Endothelial cell of umbilical vein (primary cell): ENCODE results near the gene LRP10. TPM values are rescaled to one million over a fixed set of nuclear protein-coding genes. Genes with fewer than 3 reads are reported as not detected.

Experiments
- BruUV-seq: library from RNA; stranded (reverse); fragments of 400-500 nt; replicated peaks from 2 replicates; lab custom pipeline; 2021; lab: Mats Ljungman, UMichigan
- CTCF ChIA-PET: fragments of 300-600, 350-600 bp; sonication (Branson Sonifier 250); formaldehyde crosslinking; loops from one replicate; lab custom pipeline; 2021; ENCODE audit warnings: antibody characterized with exemption, inconsistent platforms; lab: Charles Lee
- POLR2A ChIA-PET: fragments of 300-600, 350-600 bp; sonication (Branson Sonifier 250); formaldehyde crosslinking; loops from one replicate; lab custom pipeline; 2021; ENCODE audit warnings: antibody characterized with exemption, inconsistent platforms; lab: Charles Lee
- DNase-seq: peaks from one replicate; pipeline ENCODE4 v3.0.0-alpha.2; 2011; ENCODE audit warnings: low read depth, low spot score
- FAIRE-seq: peaks from 2 replicates; lab custom pipeline; 2011; peaks lifted over from hg19 to GRCh38; lab: Jason Lieb, UNC
- H2AFZ ChIP-seq: 2 replicates; pipeline ENCODE4 v1.6.0; 2012; ENCODE audit warnings: low read depth, low read length, control low read depth, inconsistent platforms
- H3K27ac ChIP-seq: 2 replicates; pipeline ENCODE4 v1.5.1; 2011; ENCODE audit warnings: low read depth, mild to moderate bottlenecking, control low read depth, low read length, moderate library complexity; ENCODE audit not compliant: insufficient read depth
- H3K27me3 ChIP-seq, 2 experiments: 2 replicates each; pipeline versions ENCODE4 v1.6.0 to v1.6.1; 2011; ENCODE audit warnings: low read length in 2 of 2, mixed read lengths in 1 of 2; ENCODE audit not compliant: control insufficient read depth in 2 of 2, insufficient read depth in 2 of 2
- H3K36me3 ChIP-seq, 2 experiments: 2 replicates in 1 of 2; 3 replicates in 1 of 2; pipeline ENCODE4 v1.5.1; 2011; ENCODE audit warnings: low read length in 2 of 2, mild to moderate bottlenecking in 1 of 2, moderate library complexity in 1 of 2; ENCODE audit not compliant: control insufficient read depth in 2 of 2, insufficient read depth in 2 of 2; ENCODE audit errors: extremely low read depth in 1 of 2
- H3K4me1 ChIP-seq: 3 replicates; pipeline ENCODE4 v1.5.1; 2011; ENCODE audit warnings: mild to moderate bottlenecking, low read length; ENCODE audit not compliant: control insufficient read depth, insufficient read depth; ENCODE audit errors: extremely low read depth
- H3K4me2 ChIP-seq: 2 replicates; pipeline ENCODE4 v1.6.1; 2011; ENCODE audit warnings: low read length, control low read depth, mixed read lengths; ENCODE audit not compliant: insufficient read depth
- H3K4me3 ChIP-seq, 3 experiments: fragments of 200-600 bp in 1 of 3; sonication (generic), shearing (Covaris generic) in 1 of 3; replicated peaks in 1 of 3; 2 replicates each; pipeline ENCODE4 v1.5.1; 2011 to 2016; ENCODE audit warnings: control low read depth in 3 of 3, low read length in 3 of 3, mild to moderate bottlenecking in 2 of 3, inconsistent platforms in 1 of 3, low read depth in 1 of 3, moderate library complexity in 1 of 3; ENCODE audit not compliant: insufficient read depth in 1 of 3
- H3K79me2 ChIP-seq: 2 replicates; pipeline ENCODE4 v1.6.0; 2012; ENCODE audit warnings: low read length, inconsistent platforms; ENCODE audit not compliant: control insufficient read depth, insufficient read depth
- H3K9ac ChIP-seq: replicated peaks from 2 replicates; pipeline ENCODE3; 2011; ENCODE audit warnings: low read length, control low read depth; ENCODE audit not compliant: insufficient read depth; ENCODE audit errors: extremely low read depth
- H3K9me1 ChIP-seq: replicated peaks from 3 replicates; pipeline ENCODE4 v1.6.0; 2011; ENCODE audit warnings: mild to moderate bottlenecking, low read length; ENCODE audit not compliant: control insufficient read depth, insufficient read depth; ENCODE audit errors: extremely low read depth
- H3K9me3 ChIP-seq: replicated peaks from 2 replicates; pipeline ENCODE4 v1.5.1; 2012; ENCODE audit warnings: low read length, inconsistent platforms; ENCODE audit not compliant: control insufficient read depth, insufficient read depth
- H4K20me1 ChIP-seq: replicated peaks from 2 replicates; pipeline ENCODE3; 2011; ENCODE audit warnings: mild to moderate bottlenecking, low read length; ENCODE audit not compliant: control insufficient read depth, insufficient read depth; ENCODE audit errors: extremely low read depth
- CTCF ChIP-seq, 2 donors: IDR thresholded peaks; 1 replicate in 1 of 2; 2 replicates in 1 of 2; pipeline ENCODE4 v1.5.1; 2011; ENCODE audit warnings: low read length in 2 of 2, mild to moderate bottlenecking in 2 of 2, moderate library complexity in 2 of 2, control low read depth in 1 of 2, inconsistent platforms in 1 of 2, low read depth in 1 of 2; ENCODE audit not compliant: insufficient read depth in 1 of 2; ENCODE audit errors: extremely low read depth in 1 of 2
- EZH2 ChIP-seq: IDR thresholded peaks from 2 replicates; pipeline ENCODE4 v1.6.1; 2012; ENCODE audit warnings: borderline replicate concordance, low read depth, mild to moderate bottlenecking, moderate library complexity, low read length, inconsistent platforms; ENCODE audit not compliant: severe bottlenecking
- JUN ChIP-seq: IDR thresholded peaks from 2 replicates; pipeline ENCODE4 v1.6.1; 2011; ENCODE audit warnings: borderline replicate concordance, low read depth; ENCODE audit not compliant: insufficient read length, insufficient read depth
- MAX ChIP-seq: IDR thresholded peaks from 2 replicates; pipeline ENCODE4 v1.6.1; 2011; ENCODE audit not compliant: insufficient read depth, insufficient read length
- POLR2AphosphoS5 ChIP-seq: IDR thresholded peaks from 2 replicates; pipeline ENCODE4 v1.6.1; 2012; ENCODE audit warnings: low read depth, mild to moderate bottlenecking, control low read depth, low read length, moderate library complexity; ENCODE audit not compliant: insufficient read depth
- dilution Hi-C: fragments of 300-500 bp; cut with MboI; formaldehyde crosslinking; loops from one replicate; pipeline ENCODE4 v1.15.0; 2019; ENCODE audit warnings: low sequenced_read_pairs; ENCODE audit not compliant: extremely low pct_ligation_motif_present
- intact Hi-C: fragments of 100-400 bp; cut with micrococcal nuclease; formaldehyde crosslinking; loops from one replicate; pipeline ENCODE4 v1.10.0; 2022
- polyA plus RNA-seq, 4 experiments: library from polyadenylated mRNA; depleted of rRNA in 3 of 4; stranded (reverse) in 3 of 4; unstranded in 1 of 4; fragments of >200 nt; gene quantifications; 2 replicates each; pipeline versions ENCODE4 v1.2.1 to v1.2.3, GENCODE V29; 2011 to 2012; ENCODE audit warnings: missing spikeins in 1 of 4
- total RNA-seq: library from RNA; stranded (reverse); gene quantifications from 2 replicates; pipeline ENCODE4 v1.2.3, GENCODE V29; 2021

Gene LRP10
- total and polyA plus RNA-seq, 2 donors (not counting 3 experiments of a cell fraction or from before 2014, with no cell fraction given): 123 to 157 TPM

DNA sequence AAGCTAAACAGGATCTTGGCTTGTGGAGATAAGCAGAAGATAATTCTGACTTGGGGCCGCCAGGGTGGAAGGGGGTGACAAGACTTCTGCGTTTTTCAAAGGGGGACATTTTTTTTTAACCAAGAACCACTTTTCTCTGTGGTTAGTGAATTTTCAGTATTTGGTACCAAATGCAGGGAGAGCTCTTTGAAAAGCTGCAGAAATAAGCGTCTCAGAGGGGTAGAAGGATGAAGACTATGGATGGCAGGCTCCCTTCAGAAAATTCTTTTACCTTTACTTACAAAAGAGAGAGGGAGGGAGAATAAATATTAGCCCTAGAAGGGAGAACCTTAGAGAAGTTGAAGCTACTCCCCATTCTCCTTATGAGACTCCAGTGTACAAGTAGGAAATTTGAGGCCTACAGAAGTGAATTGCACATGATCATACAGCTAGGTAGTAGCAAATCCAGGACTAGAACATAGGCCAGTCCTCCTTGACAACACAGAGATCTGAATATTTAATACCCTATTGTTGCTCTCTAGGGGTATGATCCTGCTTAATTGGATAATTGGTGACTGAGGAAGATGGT, 41.0 kb upstream of the LRP10 start:
- TF ChIP-seq JUN: no peak
- no peak for TF ChIP-seq CTCF (IDR thresholded peaks at IDR 0.05; ENCODE audit: extremely low read depth in 1 of 2, insufficient read depth in 1 of 2, low read depth in 1 of 2, low read length in 2 of 2)
- TF ChIP-seq EZH2: no peak
- no peak for TF ChIP-seq POLR2AphosphoS5
- no peak for TF ChIP-seq MAX
- intact Hi-C loops: no loop called here
- H3K79me2 ChIP-seq: peaks cover 22% of the 10 kb centered on the region
- H3K27me3 ChIP-seq: no peaks in the 10 kb centered on the region
- H3K9me3 ChIP-seq: no peaks in the 10 kb centered on the region
- H3K4me1 ChIP-seq: peaks cover 24% of the 10 kb centered on the region
- no peak overlapping the region for H2AFZ ChIP-seq
- peaks cover 0 to 6% of the 10 kb centered on the region in 2 experiments for H3K36me3 ChIP-seq
- ChIA-PET POLR2A (interaction anchor here (0.8 kb wide), 2 partner anchors 18 to 47 kb away, joined by 3 to 6 read pairs; no protein-coding TSS in a partner anchor), CTCF (interaction anchor here (0.8 to 12.5 kb wide), 6 partner anchors 9 to 260 kb away, joined by 3 to 214 read pairs (median 4); no protein-coding TSS in a partner anchor)
- H3K27ac ChIP-seq: peak overlapping the region; percentile 92
- peak overlapping the region; percentile 98 for H3K9ac ChIP-seq
- no peaks in the 10 kb centered on the region for H4K20me1 ChIP-seq
- FAIRE-seq: no peak
- dilution Hi-C loops: no loop called here
- no peak for DNase-seq
- H3K9me1 ChIP-seq: no peaks in the 10 kb centered on the region
- H3K4me2 ChIP-seq: peak overlapping the region; percentile 95
- peak overlapping the region; percentile 68 to 98 (median 97) for H3K4me3 ChIP-seq
- BruUV-seq: no TSS peak
